GM13976 (cell line): ENCODE data around the gene CTSK.
"Not testable (repeated sequence)": the region's sequence is repeated elsewhere in the genome, so short reads cannot be mapped to it uniquely, and the experiment has no call there.

ENCODE experiments used
- DNase-seq: peaks from one replicate; pipeline ENCODE4 v3.0.0; 2012; ENCODE audit warnings: low spot score
- in situ Hi-C: fragments of 300-500 bp; cut with MboI; formaldehyde crosslinking; loops from one replicate; pipeline ENCODE4 v1.12.0; 2022; ENCODE audit warnings: low sequenced_read_pairs, mixed read lengths, inconsistent platforms; ENCODE audit not compliant: unreplicated experiment
- TF ChIP-seq, protein P1 (sequence below): IDR thresholded peaks from 2 replicates; pipeline ENCODE4 v1.5.1; 2012; ENCODE audit warnings: borderline replicate concordance, mild to moderate bottlenecking; ENCODE audit not compliant: insufficient read depth; ENCODE audit errors: extremely low read depth, missing control alignments, control extremely low read depth

Gene CTSK

DNA sequence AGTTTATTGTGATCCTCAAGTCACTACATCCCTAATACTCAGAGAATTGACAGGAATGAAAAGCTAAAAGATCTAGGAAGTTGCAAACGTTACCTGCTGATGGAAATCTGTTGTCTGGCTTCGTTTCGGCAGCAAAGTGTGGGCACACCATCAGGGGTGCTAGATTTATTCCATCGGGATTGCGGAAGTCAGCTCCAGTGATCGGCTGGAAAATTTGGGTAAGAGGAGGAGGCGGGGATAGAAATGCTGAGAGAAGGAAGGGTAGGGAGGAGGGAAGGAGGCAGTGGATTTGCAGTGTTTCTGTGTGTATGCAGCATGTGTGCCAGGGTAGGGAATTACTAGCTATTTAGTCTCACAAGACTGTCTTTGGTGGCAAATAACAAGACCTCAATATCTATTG is at the start of gene CTSK:
Gene CTSK, minus strand, starts transcription at position 140 of the 400 bp plus-strand sequence. CDS start 1,455 bp downstream, outside the sequence.
- DNase-seq: no peak
- in situ Hi-C loops: no loop called here

DNA sequence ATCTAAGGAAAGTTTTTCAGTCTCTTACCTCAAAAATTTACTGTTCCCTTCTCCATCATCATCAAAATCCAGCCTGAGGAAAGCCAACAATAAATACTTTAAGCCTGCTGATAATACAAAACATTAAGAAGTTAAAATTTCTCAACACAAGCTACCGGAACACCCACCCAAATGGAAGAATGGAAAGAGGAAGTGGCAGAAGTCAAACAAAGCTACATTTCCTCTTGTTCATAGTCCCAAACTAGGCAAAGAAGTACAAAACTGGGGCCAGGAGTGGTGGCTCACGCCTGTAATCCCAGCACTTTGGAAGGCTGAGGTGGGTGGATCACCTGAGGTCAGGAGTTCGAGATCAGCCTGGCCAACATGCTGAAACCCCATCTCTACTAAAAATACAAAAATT is 44.7 kb upstream of the CTSK start:
- DNase-seq, in situ Hi-C loops: not testable (repeated sequence)

More for the DNA sequence above, at the start of gene CTSK:
- TF ChIP-seq, protein P1, sequence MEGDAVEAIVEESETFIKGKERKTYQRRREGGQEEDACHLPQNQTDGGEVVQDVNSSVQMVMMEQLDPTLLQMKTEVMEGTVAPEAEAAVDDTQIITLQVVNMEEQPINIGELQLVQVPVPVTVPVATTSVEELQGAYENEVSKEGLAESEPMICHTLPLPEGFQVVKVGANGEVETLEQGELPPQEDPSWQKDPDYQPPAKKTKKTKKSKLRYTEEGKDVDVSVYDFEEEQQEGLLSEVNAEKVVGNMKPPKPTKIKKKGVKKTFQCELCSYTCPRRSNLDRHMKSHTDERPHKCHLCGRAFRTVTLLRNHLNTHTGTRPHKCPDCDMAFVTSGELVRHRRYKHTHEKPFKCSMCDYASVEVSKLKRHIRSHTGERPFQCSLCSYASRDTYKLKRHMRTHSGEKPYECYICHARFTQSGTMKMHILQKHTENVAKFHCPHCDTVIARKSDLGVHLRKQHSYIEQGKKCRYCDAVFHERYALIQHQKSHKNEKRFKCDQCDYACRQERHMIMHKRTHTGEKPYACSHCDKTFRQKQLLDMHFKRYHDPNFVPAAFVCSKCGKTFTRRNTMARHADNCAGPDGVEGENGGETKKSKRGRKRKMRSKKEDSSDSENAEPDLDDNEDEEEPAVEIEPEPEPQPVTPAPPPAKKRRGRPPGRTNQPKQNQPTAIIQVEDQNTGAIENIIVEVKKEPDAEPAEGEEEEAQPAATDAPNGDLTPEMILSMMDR: no peak

DNA sequence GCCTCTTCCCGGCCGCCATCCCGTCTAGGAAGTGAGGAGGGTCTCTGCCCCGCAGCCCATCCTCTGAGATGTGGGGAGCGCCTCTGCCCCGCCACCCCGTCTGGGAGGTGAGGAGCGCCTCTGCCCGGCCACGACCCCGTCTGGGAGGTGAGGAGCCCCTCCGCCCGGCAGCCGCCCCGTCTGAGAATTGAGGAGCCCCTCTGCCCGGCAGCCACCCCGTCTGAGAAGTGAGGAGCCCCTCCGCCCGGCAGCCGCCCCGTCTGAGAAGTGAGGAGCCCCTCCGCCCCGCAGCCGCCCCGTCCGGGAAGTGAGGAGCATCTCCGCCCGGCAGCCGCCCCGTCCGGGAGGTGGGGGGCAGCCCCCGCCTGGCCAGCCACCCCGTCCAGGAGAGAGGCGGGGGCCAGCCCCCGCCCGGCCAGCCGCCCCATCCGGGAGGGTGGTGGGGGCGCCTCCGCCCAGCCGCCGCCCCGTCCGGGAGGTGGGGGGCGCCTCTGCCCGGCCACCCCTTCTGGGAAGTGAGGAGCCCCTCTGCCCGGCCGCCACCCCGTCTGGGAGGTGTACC is 42.8 kb upstream of the CTSK start:
- DNase-seq, in situ Hi-C loops: not testable (repeated sequence)

DNA sequence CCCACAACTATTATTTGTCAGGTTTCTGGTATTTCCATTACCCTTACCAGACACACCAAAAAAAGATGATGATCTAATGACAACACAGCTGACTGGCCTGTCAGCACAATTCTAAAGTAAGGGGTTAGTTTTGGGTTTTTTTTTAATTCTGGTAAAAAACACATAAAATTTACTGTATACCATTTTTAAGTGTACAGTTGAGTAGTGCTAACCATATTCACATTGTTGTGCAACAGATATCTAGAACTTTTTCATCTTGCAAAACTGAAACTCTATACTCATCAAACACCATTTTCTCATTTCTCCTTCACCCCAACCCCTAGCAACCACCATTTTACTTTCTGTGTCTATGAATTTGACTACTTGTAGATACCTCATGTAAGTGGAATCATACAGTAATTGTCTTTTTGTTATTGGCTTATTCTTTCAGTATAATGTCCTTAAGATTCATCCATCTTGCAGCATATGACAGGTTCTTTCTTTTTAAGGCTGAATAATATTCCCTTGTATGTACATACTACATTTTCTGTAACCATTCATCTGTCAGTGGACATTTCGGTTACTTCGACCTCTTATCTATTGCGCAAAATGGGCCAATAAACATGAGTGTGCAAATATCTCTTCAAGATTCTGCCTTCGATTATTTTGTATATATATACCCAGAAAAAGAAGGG is 38.5 kb upstream of the CTSK start:
- in situ Hi-C loops: no loop called here
- TF ChIP-seq, protein P1: no peak
- DNase-seq: no peak

DNA sequence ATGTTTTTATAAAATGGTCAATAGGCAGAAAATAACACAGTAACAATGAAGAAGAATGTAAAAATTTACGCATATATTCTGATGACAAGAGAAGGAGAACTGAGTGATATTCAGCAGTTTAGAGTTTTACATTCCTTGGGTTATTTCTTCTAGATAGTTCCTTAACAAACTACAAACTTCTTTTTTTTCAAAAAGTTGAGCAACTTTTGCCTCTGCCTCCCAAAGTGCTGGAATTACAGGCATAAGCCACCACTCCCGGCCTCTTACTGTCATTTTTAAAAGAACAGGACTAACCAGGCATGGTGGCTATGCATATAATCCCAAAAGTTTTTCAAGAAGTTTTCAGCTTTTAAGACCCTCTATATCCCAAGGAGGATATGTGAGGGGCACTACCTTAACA is 35.4 kb upstream of the CTSK start:
- no peak for DNase-seq
- TF ChIP-seq, protein P1: no peak
- in situ Hi-C loops: no loop called here

DNA sequence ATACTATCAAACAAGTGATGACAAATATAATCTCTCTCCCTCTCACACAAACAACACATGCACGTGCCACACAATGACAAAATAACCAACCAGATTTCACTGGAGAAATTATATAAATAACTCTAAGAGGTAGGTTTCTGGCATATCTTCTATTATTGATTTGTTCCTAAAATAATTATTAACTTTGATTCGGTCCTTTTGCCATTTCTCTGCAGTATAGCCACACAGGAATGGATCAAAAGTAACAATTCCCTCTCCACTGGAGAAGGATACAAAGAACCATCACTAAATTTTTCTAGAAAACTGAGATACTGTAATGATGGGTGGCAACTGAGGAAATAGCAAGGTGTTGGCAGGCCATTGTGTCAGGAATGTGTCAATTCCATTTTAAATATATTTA is 34.9 kb upstream of the CTSK start:
- no peak for DNase-seq
- TF ChIP-seq, protein P1: no peak
- in situ Hi-C loops: no loop called here

DNA sequence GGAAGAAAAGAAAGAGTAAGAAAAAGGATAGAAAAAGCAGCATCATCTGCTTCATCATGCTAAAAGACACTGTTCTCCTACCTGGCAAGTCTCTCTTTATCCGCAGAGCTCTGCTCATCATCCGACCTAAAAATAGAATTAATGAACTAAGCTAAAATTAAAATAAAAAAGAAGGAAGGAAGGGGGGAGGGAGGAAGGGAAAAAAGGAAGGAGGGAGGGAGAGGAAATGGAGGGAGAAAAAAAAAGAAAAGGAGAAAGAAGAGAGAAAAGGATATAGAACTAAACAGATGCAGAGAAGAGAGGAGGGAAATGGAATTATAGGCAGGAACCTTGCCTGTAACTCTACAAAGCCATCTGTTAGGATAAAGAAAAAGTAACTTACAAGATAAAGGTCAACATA is 34.3 kb upstream of the CTSK start:
- in situ Hi-C loops: no loop called here
- TF ChIP-seq, protein P1: no peak
- no peak for DNase-seq
